Measurements from ENCODE around the gene KNSTRN.
A peak's percentile ranks its signal among the peaks of the same experiment; 100 is the strongest.

KNSTRN gene

DNA sequence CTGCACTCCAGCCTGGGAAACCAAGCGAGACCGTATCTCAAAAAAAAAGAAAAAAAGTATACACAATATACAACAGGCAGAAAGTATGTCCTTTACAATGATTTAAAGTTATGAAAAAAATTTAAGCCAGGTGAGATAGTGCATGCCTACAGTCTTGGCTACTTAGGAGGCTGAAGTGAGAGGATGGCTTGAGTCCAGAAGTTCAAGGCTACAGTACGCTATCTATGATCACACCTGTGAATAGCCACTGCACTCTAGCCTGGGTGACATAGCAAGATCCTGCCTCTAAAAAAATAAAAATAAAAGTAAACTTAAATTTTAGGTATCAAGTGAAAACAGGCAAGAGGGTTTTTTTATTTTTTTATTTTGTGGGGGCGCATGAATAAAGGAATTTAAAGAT lies 3.1 kb upstream of the KNSTRN start:
- Histone ChIP-seq H3K9me3 (replicated peaks in 1 of 11) (no peaks in the 10 kb centered on the region), H4K20me1 (no peaks in the 10 kb centered on the region), H3K9ac (no peak overlapping the region), H3K27ac (no peak overlapping the region; a peak in 1 of 22 replicates), H3K27me3 (no peaks in the 10 kb centered on the region), H3K36me3 (peaks cover 0 to 4% (median 0%) of the 10 kb centered on the region in 11 experiments; a peak in 4 of 22 replicates), H3K4me3 (no peak overlapping the region), H3K4me1 (peaks cover 10 to 28% (median 18%) of the 10 kb centered on the region in 10 experiments), H3K4me2 (peak overlapping the region in 5 of 11 experiments; percentile 21 to 73 (median 45); a peak in 8 of 22 replicates)
- TF ChIP-seq Cebpa-rat (IDR thresholded peaks at IDR 0.05), result no peak

DNA sequence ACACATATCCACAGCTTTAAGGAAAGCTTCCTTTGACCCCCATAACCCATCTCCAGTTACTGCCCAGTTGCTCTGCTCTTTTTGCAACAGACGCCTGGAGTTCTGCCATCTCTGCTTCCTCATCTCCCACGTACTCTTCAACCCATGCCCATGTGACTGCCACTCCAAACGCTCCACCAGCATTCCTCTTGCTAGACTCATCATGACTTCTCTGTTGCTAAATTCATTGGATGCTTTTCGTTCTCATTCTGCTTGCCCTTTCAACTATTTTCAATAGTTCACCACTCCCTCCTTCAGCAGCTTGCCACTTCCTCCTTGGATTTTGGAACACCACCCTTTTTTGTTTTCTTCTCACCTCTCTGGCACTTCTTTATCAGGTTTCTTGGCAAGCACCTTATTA lies 2.7 kb upstream of the KNSTRN start:
- Histone ChIP-seq H4K20me1 (no peaks in the 10 kb centered on the region), H3K4me3 (no peak overlapping the region), H3K27ac (no peak overlapping the region; a peak in 1 of 22 replicates), H3K36me3 (peaks cover 0 to 9% (median 1%) of the 10 kb centered on the region in 11 experiments; a peak in 12 of 22 replicates), H3K4me2 (peak overlapping the region in 5 of 11 experiments; percentile 21 to 73 (median 45); a peak in 9 of 22 replicates), H3K27me3 (no peaks in the 10 kb centered on the region), H3K9ac (no peak overlapping the region), H3K9me3 (replicated peaks in 1 of 11) (no peaks in the 10 kb centered on the region), H3K4me1 (peaks cover 14 to 33% (median 22%) of the 10 kb centered on the region in 10 experiments)
- no peak for TF ChIP-seq Cebpa-rat (IDR thresholded peaks at IDR 0.05)

DNA sequence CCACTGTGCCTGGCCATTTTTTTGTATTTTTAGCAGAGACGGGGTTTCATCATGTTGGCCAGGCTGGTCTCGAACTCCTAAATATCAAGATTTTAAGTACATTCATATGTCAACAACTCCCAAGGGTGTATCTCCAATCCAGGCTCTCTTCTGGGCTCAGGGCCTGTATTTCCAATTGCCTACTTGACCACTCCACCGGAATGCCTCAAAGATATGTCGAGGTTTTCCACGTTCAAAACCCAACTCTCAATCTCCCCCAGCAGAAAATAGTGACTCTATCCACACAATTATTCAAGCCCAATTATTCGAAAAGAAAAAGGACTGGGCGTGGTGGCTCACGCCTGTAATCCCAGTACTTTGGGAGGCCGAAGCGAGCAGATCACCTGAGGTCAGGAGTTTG lies 1.9 kb upstream of the KNSTRN start:
- Histone ChIP-seq H3K4me2 (0 out of 22 replicates have a peak overlapping the region, but pooled peaks of 1 of the 11 experiments have one; percentile 73), H3K36me3 (peaks cover 4 to 16% (median 9%) of the 10 kb centered on the region in 11 experiments; a peak in 20 of 22 replicates), H3K9me3 (replicated peaks in 1 of 11) (peaks cover 0 to 3% (median 0%) of the 10 kb centered on the region in 11 experiments; a peak in 6 of 22 replicates), H3K27ac (no peak overlapping the region), H3K27me3 (no peaks in the 10 kb centered on the region), H3K4me3 (no peak overlapping the region), H3K9ac (no peak overlapping the region), H3K4me1 (peaks cover 14 to 39% (median 24%) of the 10 kb centered on the region in 10 experiments), H4K20me1 (no peaks in the 10 kb centered on the region)
- TF ChIP-seq Cebpa-rat (IDR thresholded peaks at IDR 0.05), result no peak

DNA sequence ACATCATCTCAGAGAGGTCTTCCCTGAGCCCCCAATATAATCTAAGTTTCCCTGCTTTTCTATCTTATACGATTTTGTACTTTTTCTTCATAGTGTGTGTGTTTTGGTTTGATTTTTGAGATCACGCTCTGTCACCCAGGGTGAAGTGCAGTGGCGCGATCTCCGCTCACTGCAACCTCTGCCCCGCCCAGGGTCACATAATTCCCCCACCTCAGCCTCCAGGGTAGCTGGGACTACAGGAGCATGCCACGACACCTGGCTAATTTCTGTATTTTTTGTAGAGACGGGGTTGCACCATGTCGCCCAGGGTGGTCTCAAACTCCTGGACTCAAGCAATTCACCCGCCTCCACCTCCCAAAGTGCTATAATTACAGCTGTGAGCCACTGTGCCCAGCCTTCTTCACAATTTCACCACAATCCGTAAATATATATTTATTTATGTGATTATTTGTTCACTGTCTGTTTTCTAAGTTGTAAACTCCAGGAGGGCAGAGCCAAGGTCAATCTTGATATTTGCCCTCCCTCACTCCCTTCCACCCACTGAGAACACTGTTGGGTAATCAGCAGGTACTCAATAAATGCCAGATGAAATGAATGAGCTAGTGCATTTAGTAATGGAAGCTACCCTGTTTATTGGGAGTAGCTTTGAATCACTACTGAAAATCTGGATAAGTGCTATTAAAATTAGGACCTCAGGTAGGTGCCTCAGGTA lies 547 bp upstream of the KNSTRN start:
- Histone ChIP-seq H3K4me2 (peak overlapping the region in 2 of 11 experiments; percentile 13 to 48; a peak in 1 of 22 replicates), H3K4me3 (no peak overlapping the region), H4K20me1 (no peaks in the 10 kb centered on the region)

DNA sequence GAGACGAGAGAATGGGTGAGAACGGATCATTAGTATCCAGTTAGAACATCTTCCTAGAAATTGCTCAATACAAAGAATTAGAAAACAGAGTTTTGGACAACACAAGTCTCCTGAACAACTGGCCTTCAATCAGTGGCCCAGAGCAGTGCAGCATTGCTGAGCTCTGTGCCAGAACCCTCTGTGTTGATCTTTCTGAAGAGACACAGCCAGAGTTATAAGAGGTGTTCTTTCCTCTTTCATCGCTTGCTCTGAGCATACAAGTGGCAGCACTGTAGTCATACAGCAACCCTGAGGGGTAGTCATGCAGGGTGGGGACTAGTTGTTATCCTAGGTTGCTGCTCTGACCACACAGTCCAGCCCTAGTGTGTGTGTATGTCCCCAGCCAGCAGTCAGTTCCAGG lies 4.0 kb downstream of the KNSTRN start:
- H3K4me2 ChIP-seq, result no peak overlapping the region
- H3K27me3 ChIP-seq, result no peaks in the 10 kb centered on the region
- H3K4me3 ChIP-seq, result 0 out of 20 replicates have a peak overlapping the region, but pooled peaks of 1 of the 10 experiments have one; percentile 22
- no peak for TF ChIP-seq Cebpa-rat (IDR thresholded peaks at IDR 0.05)
- H3K9ac ChIP-seq, result no peak overlapping the region
- H3K27ac ChIP-seq, result no peak overlapping the region
- H3K4me1 ChIP-seq, result peaks cover 28 to 44% (median 36%) of the 10 kb centered on the region in 10 experiments
- no peaks in the 10 kb centered on the region for H4K20me1 ChIP-seq
- H3K9me3 ChIP-seq (replicated peaks in 1 of 11), result peaks cover 15 to 41% (median 30%) of the 10 kb centered on the region in 11 experiments; a peak in 21 of 22 replicates
- peaks cover 46 to 74% (median 67%) of the 10 kb centered on the region in 11 experiments for H3K36me3 ChIP-seq

More for the DNA sequence above, 547 bp upstream of the KNSTRN start:
- peak overlapping the region in 1 of 11 experiments; percentile 90; a peak in 1 of 22 replicates for H3K27ac ChIP-seq
- no peaks in the 10 kb centered on the region for H3K27me3 ChIP-seq
- peaks cover 13 to 30% (median 22%) of the 10 kb centered on the region in 11 experiments for H3K36me3 ChIP-seq
- no peak overlapping the region for H3K9ac ChIP-seq
- TF ChIP-seq Cebpa-rat (IDR thresholded peaks at IDR 0.05), result no peak
- H3K4me1 ChIP-seq, result peaks cover 13 to 39% (median 21%) of the 10 kb centered on the region in 10 experiments
- peaks cover under 1 to 17% (median 13%) of the 10 kb centered on the region in 11 experiments; a peak in 20 of 22 replicates for H3K9me3 ChIP-seq (replicated peaks in 1 of 11)

DNA sequence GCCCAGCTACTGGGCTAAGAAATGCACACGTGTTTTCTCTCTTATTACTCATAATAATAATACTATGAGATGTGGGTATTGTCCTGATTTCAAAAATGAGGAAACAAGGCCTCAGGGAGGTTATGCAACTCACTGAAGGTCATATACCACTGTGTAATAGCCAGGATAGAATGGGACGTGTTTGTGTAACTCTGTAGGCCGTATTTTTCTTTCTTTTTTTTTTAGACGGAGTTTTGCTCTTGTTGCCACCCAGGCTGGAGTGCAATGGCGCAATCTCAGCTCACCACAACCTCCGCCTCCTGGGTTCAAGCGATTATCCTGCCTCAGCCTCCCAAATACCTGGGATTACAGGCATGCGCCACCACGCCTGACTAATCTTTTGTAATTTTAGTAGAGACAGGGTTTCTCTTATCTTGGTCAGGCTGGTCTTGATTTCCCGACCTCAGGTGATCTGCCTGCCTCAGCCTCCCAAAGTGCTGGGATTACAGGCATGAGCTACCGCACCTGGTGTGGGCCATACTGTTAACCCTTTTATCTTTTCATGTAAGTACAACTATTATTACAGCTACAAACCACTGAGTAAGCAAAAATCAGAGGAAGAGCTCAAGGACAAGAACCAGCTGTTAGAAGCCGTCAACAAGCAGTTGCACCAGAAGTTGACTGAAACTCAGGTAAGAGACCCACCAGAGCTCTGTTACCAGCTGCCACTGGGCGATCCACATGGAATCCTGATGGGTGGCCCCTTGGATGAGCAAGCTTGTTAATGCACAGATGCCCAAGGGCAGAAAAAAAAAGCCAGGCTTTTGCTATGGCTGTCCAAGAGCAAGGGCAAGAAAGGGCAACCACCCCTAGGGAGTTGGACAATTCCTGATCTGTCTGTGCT lies 6.7 kb downstream of the KNSTRN start:
- Histone ChIP-seq H3K4me3 (no peak overlapping the region), H3K27me3 (no peaks in the 10 kb centered on the region), H3K9me3 (replicated peaks in 1 of 11) (peaks cover 15 to 41% (median 30%) of the 10 kb centered on the region in 11 experiments; a peak in 21 of 22 replicates), H3K27ac (peak overlapping the region; percentile 39 to 72 (median 64); a peak in 20 of 22 replicates), H4K20me1 (no peaks in the 10 kb centered on the region), H3K4me2 (peak overlapping the region in 10 of 11 experiments; percentile 18 to 74 (median 35); a peak in 18 of 22 replicates), H3K4me1 (peaks cover 21 to 48% (median 28%) of the 10 kb centered on the region in 10 experiments), H3K9ac (peak overlapping the region in 3 of 11 experiments; percentile 16 to 33 (median 22); a peak in 5 of 22 replicates), H3K36me3 (peaks cover 71 to 100% (median 94%) of the 10 kb centered on the region in 11 experiments)
- peak; percentile 40 to 85 (median 66); a peak in 18 of 22 replicates for TF ChIP-seq Cebpa-rat (IDR thresholded peaks at IDR 0.05)

DNA sequence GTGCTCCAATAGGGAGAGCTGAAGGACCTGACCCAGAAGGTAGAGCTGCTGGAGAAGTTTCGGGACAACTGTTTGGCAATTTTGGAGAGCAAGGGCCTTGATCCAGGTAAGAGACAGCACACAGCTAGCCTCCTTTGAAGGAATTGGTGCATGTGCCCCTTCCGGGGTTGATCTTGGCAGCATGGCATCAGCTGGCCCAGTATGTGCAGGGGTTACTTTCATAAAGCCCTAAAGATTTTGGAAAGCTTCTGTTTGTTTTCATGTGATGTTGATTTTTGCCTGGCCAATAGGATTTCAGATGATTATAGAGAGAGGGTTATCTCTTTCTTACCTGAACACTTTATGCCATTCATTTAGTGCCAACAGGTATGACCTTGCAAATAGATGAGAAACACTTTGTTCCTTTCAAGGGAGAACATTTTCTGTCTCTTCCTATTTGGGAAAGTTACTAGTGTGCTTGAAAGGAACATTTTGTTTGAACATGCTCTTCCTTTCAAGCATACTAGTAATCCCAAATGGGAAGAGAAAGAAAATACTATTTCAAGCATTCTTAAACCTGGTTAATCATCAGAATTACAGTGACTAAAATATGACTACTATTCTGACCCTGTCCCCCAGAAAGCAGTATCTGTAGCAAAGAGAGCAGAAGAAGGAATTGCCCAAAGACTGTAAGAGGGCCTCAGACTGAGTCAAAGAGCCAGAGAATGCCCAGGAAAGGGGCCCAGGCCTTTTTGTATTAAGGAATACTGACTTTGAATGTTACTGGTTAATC lies 7.5 kb downstream of the KNSTRN start:
- Histone ChIP-seq H3K27me3 (no peaks in the 10 kb centered on the region), H3K9ac (peak overlapping the region in 1 of 11 experiments; percentile 33; a peak in 2 of 22 replicates), H3K27ac (peak overlapping the region in 10 of 11 experiments; percentile 14 to 72 (median 58); a peak in 16 of 22 replicates), H3K36me3 (peaks cover 74 to 100% (median 100%) of the 10 kb centered on the region in 11 experiments), H3K9me3 (replicated peaks in 1 of 11) (peaks cover 15 to 41% (median 30%) of the 10 kb centered on the region in 11 experiments; a peak in 21 of 22 replicates), H3K4me1 (peaks cover 14 to 48% (median 23%) of the 10 kb centered on the region in 10 experiments; a peak in 19 of 20 replicates), H4K20me1 (no peaks in the 10 kb centered on the region), H3K4me2 (peak overlapping the region in 3 of 11 experiments; percentile 28 to 74 (median 38); a peak in 5 of 22 replicates), H3K4me3 (no peak overlapping the region)
- TF ChIP-seq Cebpa-rat (IDR thresholded peaks at IDR 0.05), result no peak
